Progenitor cell of endocrine pancreas (in vitro differentiated cells): Measurements from ENCODE around the gene DOCK8. TPM values are rescaled to one million over a fixed set of nuclear protein-coding genes. Genes with fewer than 3 reads are reported as not detected.
A peak's percentile ranks its signal among the peaks of the same experiment; 100 is the strongest.

Experiments
- DNase-seq: peaks from one replicate; pipeline ENCODE4 v3.0.0; 2021; ENCODE audit warnings: low spot score; ENCODE audit not compliant: unreplicated experiment
- H3K27ac Mint-ChIP-seq: 2 replicates; pipeline ENCODE4 v1.8.0; 2021; ENCODE audit warnings: mild to moderate bottlenecking, moderate library complexity, mixed read lengths
- H3K27me3 Mint-ChIP-seq: 2 replicates; pipeline ENCODE4 v1.8.0; 2021; ENCODE audit warnings: mixed read lengths
- H3K36me3 Mint-ChIP-seq: 2 replicates; pipeline ENCODE4 v1.8.0; 2022; ENCODE audit warnings: mixed read lengths; ENCODE audit not compliant: insufficient read depth
- H3K4me1 Mint-ChIP-seq: 2 replicates; pipeline ENCODE4 v1.8.0; 2021; ENCODE audit warnings: low read depth, mixed read lengths
- H3K4me3 Mint-ChIP-seq: 2 replicates; pipeline ENCODE4 v1.8.0; 2021; ENCODE audit warnings: low read depth, mild to moderate bottlenecking, moderate library complexity, mixed read lengths
- H3K9me3 Mint-ChIP-seq: 2 replicates; pipeline ENCODE4 v1.8.0; 2021; ENCODE audit warnings: low read depth, mixed read lengths
- total RNA-seq: library from RNA; stranded (reverse); gene quantifications from 2 replicates; pipeline ENCODE4 v1.2.1, GENCODE V29; 2021
- TF ChIP-seq, protein P1 (sequence below): fragments of 200-600 bp; sonication (generic); IDR thresholded peaks from one replicate; pipeline ENCODE4 v1.5.0; 2021; ENCODE audit warnings: antibody characterized with exemption, mild to moderate bottlenecking; ENCODE audit not compliant: unreplicated experiment

Gene DOCK8
- total RNA-seq, 1 donor from 2014 or later, result 8.3 TPM

DNA sequence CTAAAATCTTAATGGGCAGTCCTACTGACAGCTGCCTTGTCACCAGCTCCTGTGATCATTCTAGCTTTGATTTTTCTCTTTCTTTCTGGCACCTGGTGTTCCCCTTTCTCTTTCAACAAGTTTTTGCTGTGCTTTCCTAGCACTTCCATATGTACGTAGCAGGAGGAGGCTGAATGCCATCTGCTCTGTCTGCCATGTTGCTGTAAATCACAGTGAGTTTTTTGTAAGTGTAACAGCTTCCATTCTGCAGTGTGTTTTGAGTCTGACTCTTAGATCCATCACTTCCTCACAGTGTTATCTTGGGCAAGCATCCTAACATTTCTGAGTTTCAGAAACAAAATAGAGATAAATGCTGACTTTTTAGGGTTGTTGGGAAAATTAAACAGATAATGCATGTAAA is 247.9 kb downstream of the DOCK8 start:
- TF ChIP-seq, protein P1, sequence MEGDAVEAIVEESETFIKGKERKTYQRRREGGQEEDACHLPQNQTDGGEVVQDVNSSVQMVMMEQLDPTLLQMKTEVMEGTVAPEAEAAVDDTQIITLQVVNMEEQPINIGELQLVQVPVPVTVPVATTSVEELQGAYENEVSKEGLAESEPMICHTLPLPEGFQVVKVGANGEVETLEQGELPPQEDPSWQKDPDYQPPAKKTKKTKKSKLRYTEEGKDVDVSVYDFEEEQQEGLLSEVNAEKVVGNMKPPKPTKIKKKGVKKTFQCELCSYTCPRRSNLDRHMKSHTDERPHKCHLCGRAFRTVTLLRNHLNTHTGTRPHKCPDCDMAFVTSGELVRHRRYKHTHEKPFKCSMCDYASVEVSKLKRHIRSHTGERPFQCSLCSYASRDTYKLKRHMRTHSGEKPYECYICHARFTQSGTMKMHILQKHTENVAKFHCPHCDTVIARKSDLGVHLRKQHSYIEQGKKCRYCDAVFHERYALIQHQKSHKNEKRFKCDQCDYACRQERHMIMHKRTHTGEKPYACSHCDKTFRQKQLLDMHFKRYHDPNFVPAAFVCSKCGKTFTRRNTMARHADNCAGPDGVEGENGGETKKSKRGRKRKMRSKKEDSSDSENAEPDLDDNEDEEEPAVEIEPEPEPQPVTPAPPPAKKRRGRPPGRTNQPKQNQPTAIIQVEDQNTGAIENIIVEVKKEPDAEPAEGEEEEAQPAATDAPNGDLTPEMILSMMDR, result no peak
- no peaks in the 10 kb centered on the region for H3K9me3 Mint-ChIP-seq
- H3K4me3 Mint-ChIP-seq, result no peak overlapping the region
- no peak overlapping the region for H3K27ac Mint-ChIP-seq
- DNase-seq, result no peak
- H3K27me3 Mint-ChIP-seq, result no peaks in the 10 kb centered on the region
- H3K4me1 Mint-ChIP-seq, result peaks cover 8% of the 10 kb centered on the region
- no peaks in the 10 kb centered on the region for H3K36me3 Mint-ChIP-seq

DNA sequence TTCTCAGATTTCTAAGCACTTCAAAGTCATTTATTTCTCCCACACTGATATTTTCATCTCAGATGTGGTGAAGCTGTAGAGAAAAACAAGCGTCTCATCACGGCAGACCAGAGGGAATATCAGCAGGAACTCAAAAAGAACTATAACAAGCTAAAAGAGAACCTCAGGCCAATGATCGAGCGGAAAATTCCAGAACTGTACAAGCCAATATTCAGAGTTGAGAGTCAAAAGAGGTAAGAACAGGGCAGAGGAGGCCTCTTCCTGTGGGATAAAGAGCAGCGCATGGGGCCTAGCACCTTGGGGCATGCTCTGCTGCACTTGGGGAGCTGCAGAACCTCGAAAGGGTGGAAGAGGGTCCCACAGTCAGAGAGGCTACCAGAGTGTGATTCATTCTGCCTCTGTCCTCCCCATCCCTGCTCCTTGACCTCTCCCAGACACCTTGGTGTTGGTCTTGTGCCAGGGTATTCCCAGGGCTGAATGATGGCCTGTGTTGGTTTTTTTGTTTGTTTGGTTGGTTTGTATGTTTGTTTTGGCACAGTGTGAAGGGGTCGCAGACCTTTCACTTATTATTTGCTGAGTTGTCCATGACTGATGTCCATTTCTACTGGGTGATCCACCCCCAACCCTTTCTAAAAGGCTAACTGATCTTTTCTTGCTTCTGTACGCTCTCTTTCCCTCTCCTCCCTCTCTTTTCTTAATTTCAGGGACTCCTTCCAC is 248.9 kb downstream of the DOCK8 start:
- Mint-ChIP-seq H3K4me3 (no peak overlapping the region), H3K4me1 (peaks cover 8% of the 10 kb centered on the region), H3K27me3 (no peaks in the 10 kb centered on the region), H3K9me3 (no peaks in the 10 kb centered on the region), H3K36me3 (no peaks in the 10 kb centered on the region), H3K27ac (no peak overlapping the region)
- TF ChIP-seq, protein P1, result no peak
- DNase-seq, result no peak

DNA sequence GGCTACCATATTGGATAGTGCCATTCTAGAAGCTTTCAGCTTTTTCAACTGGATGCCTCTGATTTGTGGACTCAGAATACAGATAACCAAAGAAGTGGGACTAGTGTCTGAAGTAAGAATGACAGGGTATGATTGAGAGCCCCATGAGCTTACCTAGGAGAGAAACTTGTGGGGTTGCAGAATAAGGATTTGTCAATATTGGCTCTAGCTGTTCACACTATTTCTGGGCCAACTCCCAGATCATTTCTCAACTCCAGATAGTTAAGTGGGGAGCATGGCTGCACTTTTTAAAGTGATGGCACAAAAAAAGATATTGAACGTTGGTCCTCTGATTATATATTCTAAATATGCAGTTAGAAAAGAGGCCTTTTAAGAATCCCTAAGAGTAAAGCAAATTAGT is 252.1 kb downstream of the DOCK8 start:
- Mint-ChIP-seq H3K9me3 (no peaks in the 10 kb centered on the region), H3K27ac (no peak overlapping the region), H3K36me3 (no peaks in the 10 kb centered on the region), H3K27me3 (no peaks in the 10 kb centered on the region), H3K4me1 (peaks cover 32% of the 10 kb centered on the region), H3K4me3 (no peak overlapping the region)
- DNase-seq, result no peak
- TF ChIP-seq, protein P1, result no peak

- Mint-ChIP-seq H3K9me3 (no peaks in the 10 kb centered on the region), H3K27ac (peak overlapping the region; percentile 49), H3K4me1 (peaks cover 31% of the 10 kb centered on the region), H3K27me3 (no peaks in the 10 kb centered on the region), H3K4me3 (peak overlapping the region; percentile 44), H3K36me3 (no peaks in the 10 kb centered on the region)
- TF ChIP-seq, protein P1, result no peak
- DNase-seq, result no peak
These were observed 254.2 kb downstream of the DOCK8 start for GRCh38 chr9:468766-469426.

- no peaks in the 10 kb centered on the region for H3K27me3 Mint-ChIP-seq
- no peaks in the 10 kb centered on the region for H3K9me3 Mint-ChIP-seq
- DNase-seq, result peak; percentile 89
- TF ChIP-seq, protein P1, result no peak
- H3K36me3 Mint-ChIP-seq, result peaks cover 4% of the 10 kb centered on the region
- H3K4me1 Mint-ChIP-seq, result peaks cover 29% of the 10 kb centered on the region
- peak overlapping the region; percentile 86 for H3K4me3 Mint-ChIP-seq
- peak overlapping the region; percentile 97 for H3K27ac Mint-ChIP-seq
These were observed 255.2 kb downstream of the DOCK8 start for GRCh38 chr9:469672-470551.
